KMS-11 (cell line): ENCODE measurements around the gene PTBP2.
"Not testable (repeated sequence)": the region's sequence is repeated elsewhere in the genome, so short reads cannot be mapped to it uniquely, and the experiment has no call there.

Experiments used
- H2AFZ ChIP-seq: fragments of 200-600 bp; sonication (generic); 2 replicates; pipeline ENCODE4 v1.6.1; 2016; ENCODE audit warnings: antibody characterized with exemption, mixed run types, low read depth
- H3K27ac ChIP-seq: fragments of 200-600 bp; sonication (generic); 2 replicates; pipeline ENCODE4 v1.6.1; 2016; ENCODE audit warnings: mild to moderate bottlenecking, mixed run types
- H3K27me3 ChIP-seq: fragments of 200-600 bp; sonication (generic); 2 replicates; pipeline ENCODE4 v1.6.1; 2017; ENCODE audit warnings: mild to moderate bottlenecking, low read depth, mixed run types, moderate library complexity; ENCODE audit not compliant: insufficient read depth
- H3K36me3 ChIP-seq: fragments of 200-600 bp; sonication (generic); 2 replicates; pipeline ENCODE4 v1.6.1; 2017; ENCODE audit warnings: mild to moderate bottlenecking, mixed run types; ENCODE audit not compliant: insufficient read depth
- H3K4me1 ChIP-seq: fragments of 200-600 bp; sonication (generic); 2 replicates; pipeline ENCODE4 v1.6.1; 2016; ENCODE audit warnings: mild to moderate bottlenecking, low read depth, mixed run types; ENCODE audit not compliant: poor library complexity, severe bottlenecking
- H3K4me2 ChIP-seq: fragments of 200-600 bp; sonication (generic); 2 replicates; pipeline ENCODE4 v1.7.0; 2016; ENCODE audit warnings: mild to moderate bottlenecking, mixed run types
- H3K4me3 ChIP-seq: fragments of 200-600 bp; sonication (generic); IDR thresholded peaks from 2 replicates; pipeline ENCODE4 v1.6.1; 2017; ENCODE audit warnings: low read depth, low read length, mixed read lengths; ENCODE audit not compliant: insufficient read depth
- H3K79me2 ChIP-seq: fragments of 200-600 bp; sonication (generic); 2 replicates; pipeline ENCODE4 v1.6.1; 2016; ENCODE audit warnings: low read depth, mixed run types; ENCODE audit not compliant: insufficient read depth
- H3K9ac ChIP-seq: fragments of 200-600 bp; sonication (generic); 2 replicates; pipeline ENCODE4 v1.6.1; 2016; ENCODE audit warnings: mild to moderate bottlenecking, mixed run types
- H4K20me1 ChIP-seq: fragments of 200-600 bp; sonication (generic); 2 replicates; pipeline ENCODE4 v1.6.1; 2016; ENCODE audit warnings: mild to moderate bottlenecking, mixed run types; ENCODE audit not compliant: insufficient read depth
- CTCF ChIP-seq: fragments of 200-600 bp; sonication (generic); conservative IDR thresholded peaks from 2 replicates; pipeline ENCODE4 v1.6.1; 2017; ENCODE audit warnings: low read depth, mild to moderate bottlenecking, antibody characterized with exemption, low read length, moderate library complexity, mixed read lengths

The PTBP2 gene

GRCh38 chr1:96792220-96792619 lies 70.6 kb downstream of the PTBP2 start:
- no peak overlapping the region for H3K4me2 ChIP-seq
- no peaks in the 10 kb centered on the region for H4K20me1 ChIP-seq
- no peaks in the 10 kb centered on the region for H3K36me3 ChIP-seq
- no peak overlapping the region for H3K4me3 ChIP-seq
- TF ChIP-seq CTCF = no peak
- no peak overlapping the region for H3K9ac ChIP-seq
- no peaks in the 10 kb centered on the region for H3K27me3 ChIP-seq
- no peak overlapping the region for H3K27ac ChIP-seq
- H3K4me1 ChIP-seq = no peaks in the 10 kb centered on the region
- no peak overlapping the region for H2AFZ ChIP-seq
- no peaks in the 10 kb centered on the region for H3K79me2 ChIP-seq

GRCh38 chr1:96801696-96802095 lies 80.1 kb downstream of the PTBP2 start:
- not testable (repeated sequence) for H3K4me2 ChIP-seq, H3K4me1 ChIP-seq, H2AFZ ChIP-seq, H3K27me3 ChIP-seq, H3K79me2 ChIP-seq, H3K4me3 ChIP-seq, H4K20me1 ChIP-seq, H3K27ac ChIP-seq, H3K36me3 ChIP-seq, H3K9ac ChIP-seq

- Histone ChIP-seq H3K36me3 (no peaks in the 10 kb centered on the region), H3K4me2 (no peak overlapping the region), H3K79me2 (no peaks in the 10 kb centered on the region), H3K27me3 (no peaks in the 10 kb centered on the region), H3K4me1 (peaks cover 12% of the 10 kb centered on the region), H4K20me1 (no peaks in the 10 kb centered on the region), H3K9ac (no peak overlapping the region), H3K27ac (no peak overlapping the region), H3K4me3 (no peak overlapping the region), H2AFZ (no peak overlapping the region)
- no peak for TF ChIP-seq CTCF
Measured at GRCh38 chr1:96804648-96805047, 83.1 kb downstream of the PTBP2 start.

GRCh38 chr1:96808191-96808590 lies 86.6 kb downstream of the PTBP2 start:
- Histone ChIP-seq H3K27ac (no peak overlapping the region), H3K9ac (no peak overlapping the region), H3K4me3 (no peak overlapping the region), H3K27me3 (no peaks in the 10 kb centered on the region), H2AFZ (no peak overlapping the region), H3K36me3 (no peaks in the 10 kb centered on the region), H3K4me1 (peaks cover 9% of the 10 kb centered on the region), H3K79me2 (no peaks in the 10 kb centered on the region), H4K20me1 (no peaks in the 10 kb centered on the region), H3K4me2 (no peak overlapping the region)
- TF ChIP-seq CTCF = no peak

GRCh38 chr1:96815914-96816313 lies 94.3 kb downstream of the PTBP2 start:
- no peak overlapping the region for H3K9ac ChIP-seq
- no peak for TF ChIP-seq CTCF

More at GRCh38 chr1:96815914-96816313, 94.3 kb downstream of the PTBP2 start:
- Histone ChIP-seq H3K27me3 (no peaks in the 10 kb centered on the region), H4K20me1 (no peaks in the 10 kb centered on the region), H3K4me2 (no peak overlapping the region), H3K4me3 (no peak overlapping the region), H3K27ac (no peak overlapping the region), H2AFZ (no peak overlapping the region), H3K36me3 (no peaks in the 10 kb centered on the region), H3K79me2 (no peaks in the 10 kb centered on the region), H3K4me1 (no peaks in the 10 kb centered on the region)
